HL-60 (cell line): Measurements from ENCODE around the gene SELENOO.

ENCODE experiments used
- CTCF ChIP-seq: IDR thresholded peaks from one replicate; pipeline ENCODE4 v1.5.1; 2011; ENCODE audit warnings: low read length, control low read depth, inconsistent platforms; ENCODE audit not compliant: insufficient read depth
- GABPA ChIP-seq: IDR thresholded peaks from 2 replicates; pipeline ENCODE4 v1.6.1; 2012; ENCODE audit warnings: low read depth
- REST ChIP-seq: IDR thresholded peaks from 2 replicates; pipeline ENCODE4 v1.6.1; 2012; ENCODE audit warnings: low read depth; ENCODE audit not compliant: insufficient replicate concordance

GRCh38 chr22:50250555-50251476, 50.0 kb downstream of the SELENOO start, which contains the start of gene HDAC10:
- TF ChIP-seq CTCF (no peak), REST (no peak), GABPA (peak; percentile 29; the same call in 1 of the 2 replicates)
